PC-3 (cell line): ENCODE results near the gene TMEM184C.

Source experiments
- CTCF ChIP-seq: fragments of 300-600 bp; sonication (generic); conservative IDR thresholded peaks from 2 replicates; pipeline ENCODE4 v1.5.1; 2017; ENCODE audit warnings: antibody characterized with exemption, low read depth, mild to moderate bottlenecking, low read length
- EZH2 ChIP-seq: fragments of 300-600 bp; sonication (generic); IDR thresholded peaks from one replicate; pipeline ENCODE4 v1.6.1; 2017; ENCODE audit warnings: antibody characterized with exemption, mild to moderate bottlenecking, low read length; ENCODE audit not compliant: unreplicated experiment
- EZH2phosphoT487 ChIP-seq: fragments of 300-600 bp; sonication (generic); IDR thresholded peaks from 2 replicates; pipeline ENCODE4 v1.6.1; 2018; ENCODE audit warnings: mild to moderate bottlenecking, antibody characterized with exemption, low read length, borderline replicate concordance

DNA sequence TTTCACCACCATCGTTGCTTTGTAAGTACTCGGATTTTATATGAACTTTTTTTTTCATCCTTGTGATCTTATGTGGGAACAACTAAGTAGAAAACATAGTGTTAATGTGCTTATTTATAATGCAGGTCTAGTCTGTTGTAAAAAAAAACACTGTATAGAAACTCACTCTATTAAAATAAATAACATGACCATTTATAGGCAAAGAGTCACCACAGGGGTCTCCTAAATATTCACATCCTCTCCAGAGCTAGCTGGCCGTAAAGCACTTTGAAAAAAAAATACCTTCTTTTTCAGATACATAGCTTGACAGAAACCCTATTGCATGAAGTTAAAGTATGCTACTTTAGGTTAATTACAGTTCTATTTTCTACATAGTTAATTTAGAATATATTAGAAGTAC lies 11.2 kb downstream of the TMEM184C start:
- TF ChIP-seq CTCF, result no peak
- TF ChIP-seq EZH2phosphoT487, result no peak
- TF ChIP-seq EZH2, result no peak
